Endothelial cell (in vitro differentiated cells): ENCODE results near the gene TUBB3. TPM values are rescaled to one million over a fixed set of nuclear protein-coding genes. Genes with fewer than 3 reads are reported as not detected.

Experiments used
- DNase-seq: peaks from one replicate; pipeline ENCODE4 v3.0.0; 2021; ENCODE audit warnings: low spot score
- H3K27ac Mint-ChIP-seq: one replicate; pipeline ENCODE4 v1.8.0; 2021; ENCODE audit warnings: mixed read lengths, inconsistent platforms; ENCODE audit not compliant: unreplicated experiment
- H3K27me3 Mint-ChIP-seq: one replicate; pipeline ENCODE4 v1.8.0; 2021; ENCODE audit warnings: mild to moderate bottlenecking, moderate library complexity, mixed read lengths, inconsistent platforms; ENCODE audit not compliant: unreplicated experiment
- H3K36me3 Mint-ChIP-seq: one replicate; pipeline ENCODE4 v1.8.0; 2021; ENCODE audit warnings: mild to moderate bottlenecking, low read depth, mixed read lengths, inconsistent platforms; ENCODE audit not compliant: unreplicated experiment
- H3K4me1 Mint-ChIP-seq: one replicate; pipeline ENCODE4 v1.8.0; 2021; ENCODE audit warnings: mild to moderate bottlenecking, mixed read lengths, inconsistent platforms; ENCODE audit not compliant: unreplicated experiment
- H3K4me3 Mint-ChIP-seq: one replicate; pipeline ENCODE4 v1.8.0; 2021; ENCODE audit warnings: mild to moderate bottlenecking, mixed read lengths, inconsistent platforms; ENCODE audit not compliant: unreplicated experiment
- H3K9me3 Mint-ChIP-seq: one replicate; pipeline ENCODE4 v1.8.0; 2021; ENCODE audit warnings: mixed read lengths, inconsistent platforms; ENCODE audit not compliant: unreplicated experiment
- total RNA-seq: library from RNA; stranded (reverse); fragmentation: NEBNext Ultra II Directional; extraction: Animal tissue kit (Norgen Biotek cat#: 25700); gene quantifications from one replicate; pipeline ENCODE4 v1.2.1, GENCODE V29; 2021; ENCODE audit not compliant: unreplicated experiment
- TF ChIP-seq, protein P1 (sequence below): fragments of 200-600 bp; sonication (generic); IDR thresholded peaks from one replicate; pipeline ENCODE4 v1.5.0; 2021; ENCODE audit warnings: antibody characterized with exemption; ENCODE audit not compliant: unreplicated experiment

The TUBB3 gene
- total RNA-seq, 1 donor from 2014 or later, result 95.7 TPM

DNA sequence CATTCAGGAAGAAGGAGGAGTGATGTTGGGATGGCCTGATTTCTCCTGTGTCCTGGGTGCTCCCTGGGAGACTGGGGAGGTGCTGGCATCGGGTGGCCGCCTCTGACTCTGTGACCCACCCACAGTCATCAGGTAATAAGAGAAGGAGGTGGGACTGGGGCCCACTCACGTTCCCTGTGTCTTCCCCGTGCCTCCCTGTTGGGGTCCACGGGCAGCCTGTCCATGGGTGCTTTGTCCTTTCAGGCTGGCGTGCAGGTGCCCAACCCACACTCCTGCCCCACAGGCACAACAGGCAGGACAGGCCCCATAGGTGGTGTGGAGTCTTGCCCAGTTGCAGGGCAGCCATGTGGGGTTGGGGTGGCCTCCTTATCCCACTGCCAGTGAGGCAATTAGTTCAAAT lies 29.4 kb downstream of the TUBB3 start:
- peaks cover 7% of the 10 kb centered on the region for H3K4me1 Mint-ChIP-seq
- peaks cover 14% of the 10 kb centered on the region for H3K36me3 Mint-ChIP-seq
- no peak overlapping the region for H3K27ac Mint-ChIP-seq
- H3K27me3 Mint-ChIP-seq, result peaks cover 14% of the 10 kb centered on the region
- H3K9me3 Mint-ChIP-seq, result no peaks in the 10 kb centered on the region
- DNase-seq, result no peak
- TF ChIP-seq, protein P1, sequence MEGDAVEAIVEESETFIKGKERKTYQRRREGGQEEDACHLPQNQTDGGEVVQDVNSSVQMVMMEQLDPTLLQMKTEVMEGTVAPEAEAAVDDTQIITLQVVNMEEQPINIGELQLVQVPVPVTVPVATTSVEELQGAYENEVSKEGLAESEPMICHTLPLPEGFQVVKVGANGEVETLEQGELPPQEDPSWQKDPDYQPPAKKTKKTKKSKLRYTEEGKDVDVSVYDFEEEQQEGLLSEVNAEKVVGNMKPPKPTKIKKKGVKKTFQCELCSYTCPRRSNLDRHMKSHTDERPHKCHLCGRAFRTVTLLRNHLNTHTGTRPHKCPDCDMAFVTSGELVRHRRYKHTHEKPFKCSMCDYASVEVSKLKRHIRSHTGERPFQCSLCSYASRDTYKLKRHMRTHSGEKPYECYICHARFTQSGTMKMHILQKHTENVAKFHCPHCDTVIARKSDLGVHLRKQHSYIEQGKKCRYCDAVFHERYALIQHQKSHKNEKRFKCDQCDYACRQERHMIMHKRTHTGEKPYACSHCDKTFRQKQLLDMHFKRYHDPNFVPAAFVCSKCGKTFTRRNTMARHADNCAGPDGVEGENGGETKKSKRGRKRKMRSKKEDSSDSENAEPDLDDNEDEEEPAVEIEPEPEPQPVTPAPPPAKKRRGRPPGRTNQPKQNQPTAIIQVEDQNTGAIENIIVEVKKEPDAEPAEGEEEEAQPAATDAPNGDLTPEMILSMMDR, result no peak
- H3K4me3 Mint-ChIP-seq, result no peak overlapping the region

DNA sequence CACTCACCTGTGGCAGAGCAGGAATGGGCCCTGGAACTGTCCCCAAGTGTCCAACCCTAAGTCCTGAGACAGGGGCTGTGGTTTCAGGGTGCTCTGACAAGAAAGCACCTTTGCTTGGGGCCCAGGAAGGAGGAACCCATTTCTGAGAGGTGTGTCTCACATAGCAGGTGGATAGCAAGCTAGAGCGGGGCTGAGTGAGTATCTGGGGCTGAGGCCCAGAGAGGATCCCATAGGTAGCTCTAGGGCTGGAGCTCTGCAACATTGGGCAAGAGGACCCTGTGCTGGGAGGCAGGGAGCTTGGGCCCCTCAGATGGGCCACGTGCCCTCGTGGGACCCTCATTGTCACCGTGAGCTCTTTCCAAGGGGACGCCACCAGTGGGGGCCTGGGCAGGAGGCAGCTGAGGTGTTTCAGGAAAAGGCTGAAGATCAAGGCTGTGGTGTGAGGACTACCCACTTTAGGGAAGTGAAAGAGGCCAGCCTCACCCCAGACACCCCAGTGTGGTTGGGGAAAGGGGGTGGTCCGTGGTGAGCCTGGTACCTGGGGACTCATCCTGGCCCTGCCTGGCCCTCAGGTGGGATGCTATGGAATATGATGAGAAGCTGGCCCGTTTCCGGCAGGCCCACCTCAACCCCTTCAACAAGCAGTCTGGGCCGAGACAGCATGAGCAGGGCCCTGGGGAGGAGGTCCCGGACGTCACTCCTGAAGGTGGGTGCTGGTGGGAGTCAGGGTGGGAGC lies 30.7 kb downstream of the TUBB3 start:
- H3K4me3 Mint-ChIP-seq, result no peak overlapping the region

DNA sequence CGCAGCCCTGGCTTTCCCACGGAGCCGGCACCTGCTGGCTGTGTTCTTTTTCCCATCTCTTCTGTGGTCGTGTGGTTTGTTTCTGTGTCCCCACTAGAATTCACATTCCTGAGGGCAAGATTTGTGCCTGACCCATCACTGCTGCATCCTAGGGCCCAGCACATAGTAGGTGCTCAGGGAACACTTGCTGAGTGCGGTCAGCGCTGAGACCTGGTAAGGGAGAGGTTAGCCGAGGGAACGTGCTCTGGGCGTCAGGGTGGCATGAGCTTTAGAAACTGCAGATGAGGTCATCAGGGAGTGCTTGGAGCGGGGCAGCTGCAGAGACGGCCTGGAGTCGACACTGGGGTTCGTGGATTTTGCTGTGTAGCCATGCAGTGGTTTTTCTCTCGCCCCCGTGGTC lies 31.3 kb downstream of the TUBB3 start:
- Mint-ChIP-seq H3K27ac (no peak overlapping the region), H3K4me3 (no peak overlapping the region), H3K27me3 (peaks cover 14% of the 10 kb centered on the region), H3K36me3 (peaks cover 27% of the 10 kb centered on the region), H3K4me1 (peaks cover 7% of the 10 kb centered on the region), H3K9me3 (no peaks in the 10 kb centered on the region)
- no peak for DNase-seq
- TF ChIP-seq, protein P1, result no peak

More for the DNA sequence above, 30.7 kb downstream of the TUBB3 start:
- TF ChIP-seq, protein P1, result no peak
- H3K27me3 Mint-ChIP-seq, result peaks cover 14% of the 10 kb centered on the region
- H3K36me3 Mint-ChIP-seq, result peaks cover 21% of the 10 kb centered on the region
- no peak overlapping the region for H3K27ac Mint-ChIP-seq
- H3K9me3 Mint-ChIP-seq, result no peaks in the 10 kb centered on the region
- H3K4me1 Mint-ChIP-seq, result peaks cover 7% of the 10 kb centered on the region
- no peak for DNase-seq

DNA sequence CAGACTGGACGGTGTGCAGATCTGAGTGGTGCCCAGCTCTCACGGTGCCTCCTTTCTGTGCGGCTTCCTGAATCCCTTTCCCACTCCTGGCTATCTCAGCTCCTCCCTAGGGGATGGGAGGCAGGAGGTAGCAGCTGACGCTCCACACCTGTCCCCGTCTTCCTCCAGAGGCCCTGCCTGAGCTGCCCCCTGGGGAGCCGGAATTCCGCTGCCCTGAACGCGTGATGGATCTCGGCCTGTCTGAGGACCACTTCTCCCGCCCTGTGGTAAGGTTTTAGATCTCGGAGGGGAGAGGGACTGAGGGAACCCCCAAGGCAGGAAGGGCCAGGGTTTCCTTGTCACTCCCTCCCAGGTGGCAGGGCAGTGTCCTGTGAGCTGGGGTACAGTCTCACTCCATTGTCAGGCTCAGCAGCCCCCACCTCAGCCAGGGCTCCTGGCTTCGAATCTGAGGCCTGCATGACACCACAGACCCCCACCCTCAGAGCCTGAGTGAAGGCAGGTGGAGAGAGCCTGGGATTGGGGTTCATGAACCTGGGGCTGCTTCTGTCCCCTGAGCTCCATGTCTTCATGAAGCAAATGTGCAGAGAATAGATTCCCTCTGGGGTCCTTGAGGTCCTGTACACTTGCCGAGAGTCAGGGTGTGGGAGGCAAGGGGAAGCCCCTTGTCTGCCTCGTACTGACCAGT lies 32.0 kb downstream of the TUBB3 start:
- no peak for DNase-seq
- Mint-ChIP-seq H3K4me3 (no peak overlapping the region), H3K27me3 (peaks cover 8% of the 10 kb centered on the region), H3K4me1 (peaks cover 3% of the 10 kb centered on the region), H3K27ac (no peak overlapping the region), H3K9me3 (no peaks in the 10 kb centered on the region), H3K36me3 (peaks cover 32% of the 10 kb centered on the region)
- TF ChIP-seq, protein P1, result no peak
